Thymus (tissue), 11 donors: Measurements from ENCODE around the gene HPCAL1. TPM values are rescaled to one million over a fixed set of nuclear protein-coding genes. Genes with fewer than 3 reads are reported as not detected.

Experiments
- DNase-seq, 9 donors: peaks; one replicate each; pipeline ENCODE4 v3.0.0-alpha.2; 2013; ENCODE audit warnings: low spot score in 9 of 9, low read depth in 6 of 9, missing footprints in 1 of 9
- H3K27ac ChIP-seq, 2 donors: one replicate each; pipeline ENCODE4 v1.5.1; 2013; ENCODE audit warnings: control low read depth in 1 of 2, low read depth in 1 of 2, low read length in 1 of 2, mild to moderate bottlenecking in 1 of 2, moderate library complexity in 1 of 2
- H3K27me3 ChIP-seq, 2 donors: one replicate each; pipeline ENCODE4 v1.5.1; 2013; ENCODE audit warnings: low read length in 1 of 2; ENCODE audit not compliant: control insufficient read depth in 2 of 2, insufficient read depth in 1 of 2
- H3K36me3 ChIP-seq, 2 donors: one replicate each; pipeline ENCODE4 v1.5.1; 2013; ENCODE audit warnings: low read length in 1 of 2, mild to moderate bottlenecking in 1 of 2, moderate library complexity in 1 of 2; ENCODE audit not compliant: control insufficient read depth in 2 of 2, insufficient read depth in 2 of 2
- H3K4me1 ChIP-seq, 2 donors: one replicate each; pipeline ENCODE4 v1.5.1; 2013; ENCODE audit warnings: low read length in 2 of 2; ENCODE audit not compliant: control insufficient read depth in 2 of 2, insufficient read depth in 2 of 2
- H3K4me3 ChIP-seq, 2 donors: one replicate each; pipeline ENCODE4 v1.5.1; 2013; ENCODE audit warnings: low read length in 2 of 2, control low read depth in 1 of 2, mild to moderate bottlenecking in 1 of 2
- H3K9me3 ChIP-seq, 2 donors: one replicate each; pipeline ENCODE4 v1.5.1; 2013; ENCODE audit warnings: low read length in 1 of 2, mild to moderate bottlenecking in 1 of 2; ENCODE audit not compliant: control insufficient read depth in 2 of 2, insufficient read depth in 1 of 2
- WGBS: extraction: QIAGEN DNeasy Blood & Tissue Kit; methylation state at CpG from one replicate; pipeline ENCODE4 v1.1.7; 2013; 5-methylcytosine and 5-hydroxymethylcytosine counted together
- polyA plus RNA-seq: library from polyadenylated mRNA; stranded (reverse); fragments of 200-250 nt; gene quantifications from one replicate; pipeline ENCODE4 v1.2.3, GENCODE V29; 2013
- total RNA-seq: library from RNA; stranded (reverse); fragments of 120-200 nt; gene quantifications from one replicate; pipeline ENCODE4 v1.2.4, GENCODE V29; 2013
- donor health status: healthy.

HPCAL1 gene
- total and polyA plus RNA-seq, 2 donors, result 12.6 to 47.9 TPM

GRCh38 chr2:10471046-10471571, 168.4 kb downstream of the HPCAL1 start:
- WGBS, result 90% methylated on average over 15 of the region's 15 CpGs
- Histone ChIP-seq H3K4me3 (no peak overlapping the region), H3K27ac (no peak overlapping the region), H3K9me3 (no peaks in the 10 kb centered on the region), H3K36me3 (no peaks in the 10 kb centered on the region), H3K4me1 (peaks cover 0 to 43% of the 10 kb centered on the region in 2 donors), H3K27me3 (no peaks in the 10 kb centered on the region)
- no peak for DNase-seq

DNA sequence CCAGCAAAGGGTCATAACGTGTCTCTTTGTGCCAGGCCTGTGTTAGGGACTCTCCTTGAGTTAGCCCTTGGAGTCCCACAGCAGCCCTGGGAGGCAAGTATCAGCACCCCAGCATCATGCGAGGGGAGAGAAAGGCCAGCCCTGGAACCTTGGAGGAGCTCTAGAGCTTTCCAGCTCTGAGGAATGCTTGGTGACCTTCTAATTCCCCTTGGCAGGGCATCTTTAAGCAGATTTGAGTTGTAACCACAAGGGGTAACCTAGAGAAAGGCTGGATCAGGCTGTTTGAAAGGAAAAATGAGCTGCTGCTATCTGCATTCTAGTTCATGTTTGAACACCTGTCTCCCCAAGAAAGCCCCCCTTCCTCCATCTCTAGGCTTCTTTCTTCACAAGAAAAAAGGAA, 169.3 kb downstream of the HPCAL1 start:
- no peak overlapping the region for H3K27ac ChIP-seq
- H3K4me3 ChIP-seq, result no peak overlapping the region
- H3K27me3 ChIP-seq, result no peaks in the 10 kb centered on the region
- H3K4me1 ChIP-seq, result peaks cover 0 to 51% of the 10 kb centered on the region in 2 donors
- H3K9me3 ChIP-seq, result no peaks in the 10 kb centered on the region
- DNase-seq, result no peak
- WGBS, result 97% methylated on average over 2 of the region's 2 CpGs
- no peaks in the 10 kb centered on the region for H3K36me3 ChIP-seq

- no peak for DNase-seq
- H3K36me3 ChIP-seq, result no peaks in the 10 kb centered on the region
Measured at GRCh38 chr2:10473121-10473756, 170.5 kb downstream of the HPCAL1 start.

GRCh38 chr2:10475221-10475722, 172.6 kb downstream of the HPCAL1 start:
- Histone ChIP-seq H3K27me3 (no peaks in the 10 kb centered on the region), H3K9me3 (peaks cover 0 to 6% of the 10 kb centered on the region in 2 donors), H3K4me1 (peaks cover 0 to 76% of the 10 kb centered on the region in 2 donors), H3K4me3 (no peak overlapping the region), H3K36me3 (no peaks in the 10 kb centered on the region), H3K27ac (no peak overlapping the region)
- no peak for DNase-seq
- WGBS, result 95% methylated on average over 21 of the region's 21 CpGs

More at GRCh38 chr2:10473121-10473756, 170.5 kb downstream of the HPCAL1 start:
- Histone ChIP-seq H3K27ac (no peak overlapping the region), H3K9me3 (peaks cover 0 to 5% of the 10 kb centered on the region in 2 donors), H3K4me1 (peaks cover 0 to 64% of the 10 kb centered on the region in 2 donors), H3K27me3 (no peaks in the 10 kb centered on the region), H3K4me3 (no peak overlapping the region)
- 91% methylated on average over 5 of the region's 5 CpGs for WGBS

- Histone ChIP-seq H3K36me3 (no peaks in the 10 kb centered on the region), H3K4me3 (no peak overlapping the region), H3K27ac (no peak overlapping the region), H3K27me3 (no peaks in the 10 kb centered on the region), H3K4me1 (peaks cover 0 to 76% of the 10 kb centered on the region in 2 donors), H3K9me3 (peaks cover 0 to 6% of the 10 kb centered on the region in 2 donors)
- WGBS, result 97% methylated on average over 22 of the region's 22 CpGs
- no peak for DNase-seq
Measured at GRCh38 chr2:10475811-10476660, 173.3 kb downstream of the HPCAL1 start.

- WGBS, result 91% methylated on average over 12 of the region's 12 CpGs
- H3K27ac ChIP-seq, result peak overlapping the region in 1 of 2 donors; percentile 88
- H3K9me3 ChIP-seq, result peaks cover 0 to 6% of the 10 kb centered on the region in 2 donors
- no peaks in the 10 kb centered on the region for H3K27me3 ChIP-seq
- H3K4me3 ChIP-seq, result no peak overlapping the region
- H3K36me3 ChIP-seq, result no peaks in the 10 kb centered on the region
- H3K4me1 ChIP-seq, result peaks cover 0 to 71% of the 10 kb centered on the region in 2 donors
- no peak for DNase-seq
Measured at GRCh38 chr2:10476723-10477442, 174.2 kb downstream of the HPCAL1 start.

Other genes with a start within 250 kb of the HPCAL1 start
- 0.19 TPM for gene CYS1, start 222.5 kb upstream of the HPCAL1 start, total RNA-seq
- 0.30 TPM for gene CYS1, start 222.5 kb upstream of the HPCAL1 start, polyA plus RNA-seq
- gene RRM2, start 180.2 kb upstream of the HPCAL1 start, total RNA-seq, result 79.0 TPM
- 4.2 TPM for gene RRM2, start 180.2 kb upstream of the HPCAL1 start, polyA plus RNA-seq
- 127 TPM for gene ODC1, start 145.4 kb downstream of the HPCAL1 start, total RNA-seq
- gene ODC1, start 145.4 kb downstream of the HPCAL1 start, polyA plus RNA-seq, result 49.6 TPM